ENCODE measurements around the gene KRT34. TPM values are rescaled to one million over a fixed set of nuclear protein-coding genes. Genes with fewer than 3 reads are reported as not detected.
"Not testable (repeated sequence)": the region's sequence is repeated elsewhere in the genome, so short reads cannot be mapped to it uniquely, and the experiment has no call there.

The KRT34 gene
- total RNA-seq (ENCODE audit: insufficient read depth, low replicate concordance): not detected

GRCh38 chr17:41381943-41382342, at the start of gene KRT34:
Gene KRT34 (minus strand): TSS chr17:41382306. CDS start chr17:41382246, 60 bp downstream.
- not testable (repeated sequence) for DNase-seq (ENCODE audit: low spot score)

- DNase-seq (ENCODE audit: low spot score): not testable (repeated sequence)
Measured at GRCh38 chr17:41430376-41430775, 48.3 kb upstream of the KRT34 start.

GRCh38 chr17:41429667-41430066, 47.6 kb upstream of the KRT34 start:
- DNase-seq (ENCODE audit: low spot score): no peak

- no peak for DNase-seq (ENCODE audit: low spot score)
Measured at GRCh38 chr17:41428591-41429291, 46.6 kb upstream of the KRT34 start.

- DNase-seq (ENCODE audit: low spot score): no peak
Measured at GRCh38 chr17:41424111-41424635, 42.1 kb upstream of the KRT34 start, which contains the start of gene KRT37. Gene KRT37 (minus strand): TSS chr17:41424585. CDS start chr17:41424523, 62 bp downstream.

- not testable (repeated sequence) for DNase-seq (ENCODE audit: low spot score)
Measured at GRCh38 chr17:41422586-41422985, 40.5 kb upstream of the KRT34 start.

GRCh38 chr17:41421617-41422016, 39.5 kb upstream of the KRT34 start:
- DNase-seq (ENCODE audit: low spot score): peak; percentile 86

GRCh38 chr17:41421116-41421515, 39.0 kb upstream of the KRT34 start:
- peak; percentile 47 for DNase-seq (ENCODE audit: low spot score)

- no peak for DNase-seq (ENCODE audit: low spot score)
Measured at GRCh38 chr17:41420134-41420533, 38.0 kb upstream of the KRT34 start.

- no peak for DNase-seq (ENCODE audit: low spot score)
Measured at GRCh38 chr17:41419716-41420115, 37.6 kb upstream of the KRT34 start.

GRCh38 chr17:41418116-41418860, 36.2 kb upstream of the KRT34 start:
- DNase-seq (ENCODE audit: low spot score): no peak

- no peak for DNase-seq (ENCODE audit: low spot score)
Measured at GRCh38 chr17:41417576-41418015, 35.5 kb upstream of the KRT34 start.

GRCh38 chr17:41417127-41417526, 35.0 kb upstream of the KRT34 start:
- no peak for DNase-seq (ENCODE audit: low spot score)

GRCh38 chr17:41416479-41416878, 34.4 kb upstream of the KRT34 start:
- DNase-seq (ENCODE audit: low spot score): no peak

GRCh38 chr17:41415833-41416335, 33.8 kb upstream of the KRT34 start:
- DNase-seq (ENCODE audit: low spot score): no peak

GRCh38 chr17:41415411-41415810, 33.3 kb upstream of the KRT34 start:
- no peak for DNase-seq (ENCODE audit: low spot score)

GRCh38 chr17:41413982-41414381, 31.9 kb upstream of the KRT34 start:
- no peak for DNase-seq (ENCODE audit: low spot score)

- DNase-seq (ENCODE audit: low spot score): no peak
Measured at GRCh38 chr17:41413353-41413957, 31.3 kb upstream of the KRT34 start.

- no peak for DNase-seq (ENCODE audit: low spot score)
Measured at GRCh38 chr17:41411072-41411840, 29.1 kb upstream of the KRT34 start.

- DNase-seq (ENCODE audit: low spot score): no peak
Measured at GRCh38 chr17:41407226-41407625, 25.1 kb upstream of the KRT34 start.

GRCh38 chr17:41406205-41406604, 24.1 kb upstream of the KRT34 start:
- no peak for DNase-seq (ENCODE audit: low spot score)

All from umbilical cord (tissue), 2 donors.